GM19351 (cell line): Measurements from ENCODE around the gene SGSH.
A peak's percentile ranks its signal among the peaks of the same experiment; 100 is the strongest.
"Not testable (repeated sequence)": the region's sequence is repeated elsewhere in the genome, so short reads cannot be mapped to it uniquely, and the experiment has no call there.

ENCODE experiments used
- ATAC-seq: cut with Tn5 transposase; IDR thresholded peaks from one replicate; pipeline ENCODE4 v1.9.1; 2021; ENCODE audit warnings: mild to moderate bottlenecking, moderate library complexity; ENCODE audit not compliant: unreplicated experiment

Gene SGSH

DNA sequence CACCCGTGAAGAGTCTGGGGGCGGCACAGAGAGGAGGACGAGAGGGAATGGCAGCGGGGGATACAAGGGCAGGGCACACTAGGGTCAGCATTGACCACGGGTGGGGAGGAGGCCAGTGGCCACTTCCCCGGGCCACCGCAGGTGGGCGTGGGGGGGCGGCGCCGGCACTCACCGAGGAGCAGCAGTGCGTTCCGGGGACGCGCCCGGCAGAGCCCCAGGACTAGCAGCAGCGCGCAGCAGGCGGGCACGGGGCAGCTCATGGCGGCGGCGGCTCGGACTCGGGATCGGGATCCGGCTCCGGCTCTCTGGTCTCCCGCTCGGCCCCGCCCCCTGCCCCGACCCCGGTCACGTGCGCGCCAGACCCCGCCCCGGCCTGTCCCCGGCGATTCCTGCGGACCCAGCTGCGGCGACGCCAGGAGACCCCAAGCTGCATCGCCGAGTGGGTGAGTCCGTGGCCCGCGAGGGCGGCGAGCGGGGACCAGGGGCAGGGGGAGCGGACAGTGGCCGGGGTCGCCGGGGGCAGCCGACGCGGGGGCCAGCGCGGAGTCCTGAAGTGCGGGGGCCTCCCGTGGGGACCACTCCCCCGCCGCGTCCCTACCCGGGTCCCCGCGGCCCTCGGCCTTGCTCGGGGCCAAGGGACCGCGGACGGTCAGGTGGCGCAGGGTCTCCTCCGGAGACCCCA lies at the start of gene SGSH, which contains the start of gene SLC26A11:
Gene SGSH (minus strand): TSS at position 280 of the 682 bp plus-strand sequence. CDS start 20 bp downstream, at position 260.
Gene SLC26A11 (plus strand): TSS at position 374 of the 682 bp plus-strand sequence. CDS start 1,134 bp downstream, outside the sequence.
- ATAC-seq: peak; percentile 20

- no peak for ATAC-seq
Observed at GRCh38 chr17:80269405-80269807, 49.3 kb upstream of the SGSH start.

DNA sequence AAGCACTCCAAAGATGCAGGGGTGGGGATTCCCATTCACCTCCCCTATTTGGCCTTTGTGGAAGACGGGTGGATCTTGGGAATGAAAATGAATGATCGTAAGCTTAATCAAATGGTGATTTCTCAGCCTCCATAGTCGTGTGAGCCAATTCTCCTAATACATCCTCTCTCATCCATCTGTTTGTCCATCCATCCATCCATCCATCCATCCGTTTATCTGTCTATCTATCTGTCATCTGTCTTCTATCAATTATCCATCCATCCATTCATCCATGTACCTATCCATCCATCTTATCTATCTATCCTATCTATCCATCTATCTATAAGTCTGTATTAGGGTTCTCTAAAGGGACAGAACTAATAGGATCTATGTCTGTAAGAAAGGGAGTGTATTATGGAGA lies 48.3 kb upstream of the SGSH start:
- no peak for ATAC-seq

GRCh38 chr17:80267391-80267790 lies 47.3 kb upstream of the SGSH start:
- no peak for ATAC-seq

GRCh38 chr17:80265205-80266068 lies 45.3 kb upstream of the SGSH start:
- ATAC-seq: no peak

- ATAC-seq: no peak
Observed at GRCh38 chr17:80264205-80265075, 44.3 kb upstream of the SGSH start.

DNA sequence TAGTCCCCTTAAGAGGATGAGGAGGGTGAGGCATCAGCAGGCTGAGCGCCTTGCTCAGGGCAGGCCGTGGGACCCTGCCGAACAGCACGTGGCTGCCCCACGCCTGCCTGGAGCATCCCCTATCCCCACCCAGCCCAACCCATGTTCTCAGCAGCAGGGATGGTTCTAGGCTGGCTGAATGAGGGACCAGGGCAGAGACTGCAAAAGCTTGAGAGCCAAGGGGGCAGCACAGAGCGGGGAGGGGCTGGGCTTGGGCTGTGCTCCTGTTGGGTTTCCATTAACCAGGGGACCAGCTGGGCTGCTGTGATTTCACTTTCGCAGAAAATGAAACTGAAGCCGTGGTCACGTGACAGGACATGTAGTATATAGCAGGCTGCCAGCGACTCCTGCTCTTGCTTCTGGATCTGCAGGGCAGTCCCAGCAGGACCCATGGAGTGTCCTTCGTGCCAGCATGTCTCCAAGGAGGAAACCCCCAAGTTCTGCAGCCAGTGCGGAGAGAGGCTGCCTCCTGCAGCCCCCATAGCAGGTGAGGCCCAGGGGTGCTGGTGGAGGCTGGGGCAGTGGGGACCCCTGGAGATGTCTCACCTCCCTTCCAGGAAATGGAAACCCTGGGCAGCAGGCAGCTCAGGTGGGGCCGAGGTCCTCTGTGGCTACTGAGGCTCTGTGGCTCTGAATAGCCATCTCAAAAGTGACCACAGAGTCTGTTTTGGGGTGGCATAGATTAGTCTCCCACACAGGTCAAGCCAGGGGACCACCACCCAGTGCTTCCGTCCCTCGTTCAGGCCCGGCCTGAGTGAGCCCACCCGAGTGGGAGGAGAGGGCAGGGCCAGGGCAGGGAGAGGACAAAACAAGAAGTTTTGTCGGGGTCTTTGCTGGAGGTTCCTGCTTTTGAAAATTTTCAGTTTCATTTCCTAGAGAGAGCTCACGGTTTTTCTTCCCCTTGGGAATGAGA lies 43.4 kb upstream of the SGSH start:
- ATAC-seq: no peak

- ATAC-seq: no peak
Observed at GRCh38 chr17:80262775-80263244, 42.7 kb upstream of the SGSH start.

DNA sequence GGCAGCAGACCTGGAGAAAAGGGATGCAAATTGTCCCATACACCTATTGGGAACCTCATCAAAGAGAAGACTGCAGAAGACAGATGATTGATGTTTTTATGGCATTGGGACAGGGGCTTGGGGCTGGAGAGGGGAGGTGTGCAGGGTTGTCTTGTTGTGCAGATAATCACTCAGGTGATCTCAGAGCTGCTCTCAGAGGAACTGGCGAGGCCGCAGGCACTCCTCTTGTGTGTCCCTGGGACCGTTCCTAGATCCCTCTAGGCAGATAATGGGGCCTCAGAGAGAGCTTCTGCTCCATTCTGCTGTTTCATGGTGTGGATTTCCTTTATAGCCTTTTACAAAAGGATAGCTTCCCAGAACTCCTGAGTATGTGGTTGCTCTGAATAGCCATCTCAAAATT lies 42.2 kb upstream of the SGSH start:
- ATAC-seq: no peak

DNA sequence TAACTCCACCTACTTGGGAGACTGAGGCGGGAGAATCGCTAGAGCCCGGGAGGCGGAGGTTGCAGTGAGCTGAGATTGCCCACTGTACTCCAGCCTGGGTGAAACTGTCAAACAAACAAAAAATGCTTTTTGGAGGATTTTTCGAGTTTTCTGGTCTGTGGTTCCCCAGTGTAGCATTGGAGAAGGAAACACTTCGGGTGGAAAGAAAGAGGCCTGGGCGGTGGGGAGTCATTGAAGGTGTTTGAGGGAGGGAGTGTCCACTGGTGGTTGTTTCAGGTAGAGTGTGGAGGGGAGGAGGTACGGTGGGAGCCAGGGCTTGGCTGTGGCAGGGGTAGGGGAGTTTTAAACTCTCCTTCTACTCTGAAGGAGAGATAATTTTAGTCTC lies 41.8 kb upstream of the SGSH start:
- no peak for ATAC-seq

GRCh38 chr17:80261159-80261894 lies 41.2 kb upstream of the SGSH start:
- ATAC-seq: no peak

GRCh38 chr17:80260791-80261158 lies 40.6 kb upstream of the SGSH start, which contains the start of gene RNF213:
Gene RNF213 (plus strand): TSS chr17:80260852. CDS start chr17:80263682, 2,830 bp downstream.
- no peak for ATAC-seq

GRCh38 chr17:80260069-80260535 lies 40.0 kb upstream of the SGSH start:
- ATAC-seq: no peak

DNA sequence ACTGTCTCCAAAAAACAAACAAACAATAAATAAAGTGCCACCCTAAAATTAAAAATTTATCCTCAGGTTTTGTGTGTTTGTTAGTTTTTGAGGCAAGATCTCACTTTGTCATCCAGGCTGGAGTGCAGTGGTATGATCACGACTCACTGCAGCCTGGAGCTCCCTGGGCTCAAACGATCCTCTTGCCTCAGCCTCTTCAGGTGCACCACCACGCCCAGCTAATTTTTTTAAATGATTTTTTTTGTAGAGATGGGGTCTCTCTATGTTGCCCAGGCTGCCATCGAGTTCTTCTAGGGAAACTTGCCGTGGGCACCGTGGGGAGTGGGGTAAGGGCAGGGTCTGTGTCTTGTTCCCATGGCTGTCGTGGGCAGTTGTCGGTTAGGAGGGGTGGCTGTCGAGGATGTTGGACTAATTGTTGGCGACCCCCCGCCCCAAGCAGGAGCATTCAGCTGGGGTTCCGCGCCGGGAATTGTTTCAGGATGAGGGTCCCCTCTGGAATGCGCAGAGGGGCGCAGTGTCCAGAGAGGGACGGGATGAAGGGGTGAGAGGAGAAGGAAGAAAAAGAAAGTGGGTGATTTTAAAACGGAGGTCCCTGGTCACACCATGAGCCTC lies 39.4 kb upstream of the SGSH start:
- no peak for ATAC-seq

DNA sequence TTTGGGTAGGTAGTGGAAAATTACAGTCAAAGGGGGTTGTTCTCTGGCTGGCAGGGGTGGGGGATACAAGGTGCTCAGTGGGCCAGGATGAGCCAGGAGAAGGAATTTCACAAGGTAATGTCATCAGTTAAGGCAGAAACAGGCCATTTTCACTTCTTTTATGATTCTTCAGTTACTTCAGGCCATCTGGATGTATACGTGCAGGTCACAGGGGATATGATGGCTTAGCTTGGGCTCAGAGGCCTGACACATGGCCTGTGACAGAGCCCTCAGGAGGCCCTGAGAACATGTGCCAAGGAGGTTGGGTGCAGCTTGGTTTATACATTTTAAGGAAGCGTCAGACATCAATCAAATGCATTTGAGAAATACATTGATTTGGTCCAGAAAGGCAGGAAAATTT lies 38.2 kb upstream of the SGSH start:
- not testable (repeated sequence) for ATAC-seq

DNA sequence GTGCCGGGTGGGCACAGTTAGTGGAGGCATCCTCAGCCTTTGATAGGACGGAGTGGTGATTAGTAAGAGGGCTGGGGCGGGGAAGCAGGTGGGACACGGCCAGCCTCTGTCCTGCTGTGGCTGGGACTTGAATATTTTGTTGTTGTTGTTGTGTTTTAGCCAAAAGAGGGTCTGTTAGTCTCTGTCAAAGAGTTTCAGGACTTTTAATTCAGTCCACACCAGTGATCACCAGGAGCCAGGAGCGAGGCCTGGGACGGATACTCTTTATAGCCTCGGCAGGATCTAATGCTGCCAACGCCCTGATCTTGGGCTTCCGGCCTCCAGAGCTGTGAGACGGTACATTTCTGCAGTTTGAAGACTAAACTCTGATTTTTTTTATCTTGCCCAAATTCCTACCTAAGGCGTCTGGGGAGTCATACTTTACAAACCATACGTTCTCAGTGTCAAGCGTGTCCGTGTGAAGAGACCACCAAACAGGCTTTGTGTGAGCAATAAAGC lies 37.6 kb upstream of the SGSH start:
- no peak for ATAC-seq

GRCh38 chr17:80256034-80256350 lies 35.9 kb upstream of the SGSH start:
- ATAC-seq: no peak

- no peak for ATAC-seq
Observed at GRCh38 chr17:80254396-80255251, 34.5 kb upstream of the SGSH start.
